ENCODE results near the gene HTR3D. TPM values are rescaled to one million over a fixed set of nuclear protein-coding genes. Genes with fewer than 3 reads are reported as not detected.
"Not testable (repeated sequence)": the region's sequence is repeated elsewhere in the genome, so short reads cannot be mapped to it uniquely, and the experiment has no call there.

The HTR3D gene
- total RNA-seq, 3 donors from 2014 or later = not detected

- intact Hi-C loops (cut with DNase I; ENCODE audit: low total_unique reads) = no loop called here
- peak overlapping the region in 1 of 2 donors; percentile 77 for H3K27ac ChIP-seq
- peaks cover 0 to 6% of the 10 kb centered on the region in 2 donors for H3K4me1 ChIP-seq
- H3K27me3 ChIP-seq = no peaks in the 10 kb centered on the region
- no peaks in the 10 kb centered on the region for H3K9me3 ChIP-seq
- H3K4me3 ChIP-seq = peak overlapping the region; percentile 80 to 97 (median 95)
- TF ChIP-seq CTCF (IDR thresholded peaks at IDR 0.05) = peak in 2 of 3 donors; percentile 77 to 92
- TF ChIP-seq POLR2AphosphoS5 (IDR thresholded peaks at IDR 0.05) = no peak
- no peaks in the 10 kb centered on the region for H3K36me3 ChIP-seq
- no peak for DNase-seq (ENCODE audit: low spot score in 2 of 2)
Measured at GRCh38 chr3:184016811-184017671, 14.5 kb upstream of the HTR3D start.

- intact Hi-C loops (cut with DNase I; ENCODE audit: low total_unique reads) = no loop called here
- peak in 1 of 3 donors; percentile 57 for TF ChIP-seq CTCF (IDR thresholded peaks at IDR 0.05)
- no peak for TF ChIP-seq POLR2A (IDR thresholded peaks at IDR 0.05)
- TF ChIP-seq POLR2AphosphoS5 (IDR thresholded peaks at IDR 0.05) = peak in 2 of 3 donors; percentile 26 to 48
- no peaks in the 10 kb centered on the region for H3K27me3 ChIP-seq
- no peaks in the 10 kb centered on the region for H3K36me3 ChIP-seq
- peak within 1 kb of the TSS; percentile 68 to 77 for H3K27ac ChIP-seq
- H3K4me3 ChIP-seq = peak within 1 kb of the TSS; percentile 80 to 97 (median 95)
- DNase-seq (ENCODE audit: low spot score in 2 of 2) = peak; percentile 78 to 81
- H3K4me1 ChIP-seq = peaks cover 0 to 6% of the 10 kb centered on the region in 2 donors
- no peaks in the 10 kb centered on the region for H3K9me3 ChIP-seq
Measured at GRCh38 chr3:184017672-184018423, 13.7 kb upstream of the HTR3D start, which contains the start of gene ABCC5. Gene ABCC5 (minus strand): TSS chr3:184017884. CDS start chr3:184014392, 3,492 bp downstream.

GRCh38 chr3:184018424-184018973 lies 13.0 kb upstream of the HTR3D start:
- H3K27ac ChIP-seq = peak overlapping the region; percentile 68 to 77
- intact Hi-C loops (cut with DNase I; ENCODE audit: low total_unique reads) = no loop called here

GRCh38 chr3:184022323-184022722 lies 9.2 kb upstream of the HTR3D start:
- intact Hi-C loops (cut with DNase I; ENCODE audit: low total_unique reads) = loop anchor here (10.0 kb wide), 1 partner anchor 118 kb away; no protein-coding TSS in a partner anchor
- H3K4me3 ChIP-seq = no peak overlapping the region
- no peak for TF ChIP-seq POLR2A (IDR thresholded peaks at IDR 0.05)
- no peak for TF ChIP-seq CTCF (IDR thresholded peaks at IDR 0.05)
- no peak for TF ChIP-seq POLR2AphosphoS5 (IDR thresholded peaks at IDR 0.05)

More at GRCh38 chr3:184018424-184018973, 13.0 kb upstream of the HTR3D start:
- H3K4me1 ChIP-seq = peaks cover 0 to 6% of the 10 kb centered on the region in 2 donors
- no peaks in the 10 kb centered on the region for H3K36me3 ChIP-seq
- peak overlapping the region; percentile 80 to 97 (median 95) for H3K4me3 ChIP-seq
- H3K9me3 ChIP-seq = no peaks in the 10 kb centered on the region
- H3K27me3 ChIP-seq = no peaks in the 10 kb centered on the region
- no peak for DNase-seq (ENCODE audit: low spot score in 2 of 2)
- TF ChIP-seq POLR2AphosphoS5 (IDR thresholded peaks at IDR 0.05) (no peak), POLR2A (IDR thresholded peaks at IDR 0.05) (no peak), CTCF (IDR thresholded peaks at IDR 0.05) (no peak)

GRCh38 chr3:184025256-184025655 lies 6.3 kb upstream of the HTR3D start:
- not testable (repeated sequence) for DNase-seq (ENCODE audit: low spot score in 2 of 2)
- intact Hi-C loops (cut with DNase I; ENCODE audit: low total_unique reads) = loop anchor here (10.0 kb wide), 1 partner anchor 120 kb away; no protein-coding TSS in a partner anchor

More at GRCh38 chr3:184022323-184022722, 9.2 kb upstream of the HTR3D start:
- H3K27me3 ChIP-seq = no peaks in the 10 kb centered on the region
- H3K4me1 ChIP-seq = no peaks in the 10 kb centered on the region
- H3K27ac ChIP-seq = no peak overlapping the region
- no peaks in the 10 kb centered on the region for H3K9me3 ChIP-seq
- H3K36me3 ChIP-seq = no peaks in the 10 kb centered on the region
- DNase-seq (ENCODE audit: low spot score in 2 of 2) = no peak

GRCh38 chr3:184028275-184028890 lies 3.2 kb upstream of the HTR3D start:
- not testable (repeated sequence) for DNase-seq (ENCODE audit: low spot score in 2 of 2); H3K27ac ChIP-seq; H3K27me3 ChIP-seq; H3K4me3 ChIP-seq; H3K9me3 ChIP-seq; H3K36me3 ChIP-seq; H3K4me1 ChIP-seq
- intact Hi-C loops (cut with DNase I; ENCODE audit: low total_unique reads) = loop anchor here (10.0 kb wide), 1 partner anchor 124 kb away; no protein-coding TSS in a partner anchor

More at GRCh38 chr3:184025256-184025655, 6.3 kb upstream of the HTR3D start:
- H3K9me3 ChIP-seq, H3K27ac ChIP-seq, H3K4me1 ChIP-seq, H3K4me3 ChIP-seq, H3K36me3 ChIP-seq, H3K27me3 ChIP-seq: not testable (repeated sequence)

Data from breast epithelium (tissue), 4 donors.